GM15510 (cell line): ENCODE measurements around the gene SPAG4.

Source experiments
- POLR2A ChIP-seq: IDR thresholded peaks from 3 replicates; pipeline ENCODE4 v1.6.1; 2011; ENCODE audit warnings: borderline replicate concordance; ENCODE audit not compliant: insufficient read length; ENCODE audit errors: extremely low read depth

SPAG4 gene

DNA sequence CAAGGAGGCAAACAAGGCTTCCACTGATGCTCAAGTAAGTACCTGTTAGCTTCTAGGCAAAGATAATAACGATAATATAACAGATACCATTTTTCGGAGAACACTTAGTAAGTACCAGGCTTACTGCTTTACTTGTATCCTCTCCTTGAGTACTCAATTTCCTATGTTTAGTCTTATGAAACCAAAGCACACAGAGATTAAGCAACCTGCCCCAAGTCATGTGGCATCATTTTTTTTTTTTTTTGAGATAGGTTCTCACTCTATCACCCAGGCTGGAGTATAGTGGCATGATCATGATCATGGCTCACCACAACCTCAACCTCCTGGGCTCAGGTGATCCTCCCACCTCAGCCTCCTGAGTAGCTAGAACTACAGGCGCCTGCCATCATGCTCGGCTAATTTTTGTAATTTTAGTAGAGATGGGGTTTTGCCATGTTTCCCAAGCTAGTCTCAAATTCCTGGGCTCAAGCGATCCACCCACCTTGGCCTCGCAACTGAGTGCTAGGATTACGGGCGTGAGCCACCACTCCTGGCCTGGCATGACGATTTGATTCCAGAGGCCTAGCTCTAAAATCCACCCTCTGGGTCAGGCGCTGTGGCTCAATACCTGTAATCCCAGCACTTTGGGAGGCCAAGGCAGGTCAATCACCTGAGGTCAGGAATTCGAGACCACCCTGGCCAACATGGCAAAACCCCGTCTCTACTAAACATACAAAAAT, 14.0 kb downstream of the SPAG4 start:
- TF ChIP-seq POLR2A, result no peak

DNA sequence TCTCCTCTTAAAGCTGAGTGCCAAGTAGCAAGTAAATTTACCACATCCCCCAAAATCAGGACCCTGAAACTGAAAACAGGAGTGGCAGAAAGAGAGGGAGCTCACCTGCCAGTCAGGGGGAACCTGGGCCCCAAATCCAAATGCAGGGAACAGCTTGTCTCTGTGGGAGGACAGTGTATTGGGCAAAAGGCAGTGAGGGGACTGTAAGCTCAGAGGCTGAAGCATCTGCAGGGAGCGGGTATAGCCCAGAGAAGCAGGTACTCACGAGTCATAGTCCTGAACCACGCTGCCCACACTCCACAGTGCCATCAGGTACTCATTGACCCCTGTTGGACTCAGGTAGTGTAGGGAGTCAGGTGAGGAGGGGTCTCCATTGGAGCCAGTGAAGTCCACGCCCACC, 15.0 kb downstream of the SPAG4 start:
- TF ChIP-seq POLR2A, result no peak

DNA sequence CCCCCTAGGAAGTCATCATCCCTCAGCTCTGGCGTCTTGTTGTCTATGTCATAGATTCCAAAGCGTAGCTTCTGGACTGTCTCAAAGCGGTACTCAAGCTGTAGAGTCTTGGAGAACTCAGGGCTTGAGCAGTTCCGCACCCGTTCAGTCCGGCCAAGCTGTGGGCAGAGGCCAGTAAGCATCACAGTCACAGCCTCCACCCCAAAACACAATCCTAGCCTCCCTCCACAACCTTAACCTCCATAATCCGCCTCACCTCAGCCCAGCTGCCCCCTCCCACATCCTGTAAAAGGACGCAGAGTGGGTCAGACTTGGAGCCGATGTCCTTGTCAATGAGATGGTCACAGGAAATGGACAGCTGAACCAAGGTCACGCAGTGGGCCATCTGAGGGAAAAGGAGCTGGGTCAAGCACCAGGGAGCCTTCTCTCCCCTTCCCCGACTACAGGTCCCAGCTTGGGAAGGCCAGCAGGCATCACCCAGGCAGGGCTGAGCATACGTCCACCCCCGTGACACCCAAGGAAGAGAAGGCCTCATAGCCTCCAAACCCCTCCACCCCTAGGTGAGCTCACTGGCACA, 17.0 kb downstream of the SPAG4 start:
- no peak for TF ChIP-seq POLR2A

DNA sequence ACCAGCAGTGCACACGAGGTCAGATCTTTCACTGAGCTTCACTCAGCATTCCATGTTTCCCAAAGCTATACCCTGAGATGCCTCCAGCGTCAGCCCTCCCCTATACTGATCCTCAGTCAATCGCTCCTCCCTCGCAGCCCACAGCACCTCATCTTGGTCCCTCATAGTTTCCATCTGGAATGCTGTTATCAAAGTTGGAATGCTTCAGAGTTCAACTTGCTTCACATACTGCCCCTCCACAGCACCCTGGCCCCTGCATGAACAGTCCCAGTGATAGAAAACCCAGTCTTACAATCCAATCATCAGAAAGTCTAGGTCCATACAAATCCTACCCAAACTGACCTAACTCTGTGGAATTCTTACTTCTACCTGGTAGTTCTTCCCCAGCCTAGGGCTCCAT, 20.0 kb downstream of the SPAG4 start:
- TF ChIP-seq POLR2A, result no peak

DNA sequence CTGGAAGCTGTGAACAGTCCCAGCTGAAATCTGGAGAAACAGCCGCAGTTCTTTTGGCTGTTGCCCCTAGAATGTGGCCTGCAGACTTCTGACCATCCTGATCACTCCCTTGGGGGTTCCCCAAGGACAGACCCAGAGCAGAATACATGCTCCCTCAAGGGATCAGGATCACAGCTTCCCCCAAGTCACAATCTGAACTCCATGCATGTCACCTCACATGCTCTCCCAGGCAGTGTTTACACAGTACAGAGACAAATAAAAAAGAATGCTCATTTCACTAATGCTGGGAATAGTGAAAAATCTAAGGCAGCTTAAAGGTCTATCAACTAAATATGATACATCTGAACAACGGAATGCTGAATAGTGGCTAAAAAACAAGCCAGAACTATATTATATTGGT, 20.5 kb downstream of the SPAG4 start:
- no peak for TF ChIP-seq POLR2A

DNA sequence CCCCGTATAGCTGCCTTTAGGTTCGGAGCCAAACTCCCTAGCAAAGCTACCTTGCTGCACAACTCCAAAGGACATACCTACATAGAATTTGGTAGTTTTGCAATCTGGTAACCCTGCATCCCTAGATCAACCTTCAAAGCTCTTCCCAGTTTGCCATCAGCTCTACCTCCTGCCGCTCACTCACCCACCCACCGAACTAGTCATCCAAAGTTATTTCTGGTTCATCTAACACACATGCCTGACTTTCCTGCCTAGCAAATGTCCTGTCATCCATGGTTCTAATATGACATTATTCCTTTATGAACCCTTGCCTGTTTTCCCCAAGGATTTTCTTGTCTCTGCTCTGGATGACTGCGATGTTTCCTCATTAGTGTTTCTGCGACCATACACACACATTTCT, 21.6 kb downstream of the SPAG4 start:
- TF ChIP-seq POLR2A, result no peak

DNA sequence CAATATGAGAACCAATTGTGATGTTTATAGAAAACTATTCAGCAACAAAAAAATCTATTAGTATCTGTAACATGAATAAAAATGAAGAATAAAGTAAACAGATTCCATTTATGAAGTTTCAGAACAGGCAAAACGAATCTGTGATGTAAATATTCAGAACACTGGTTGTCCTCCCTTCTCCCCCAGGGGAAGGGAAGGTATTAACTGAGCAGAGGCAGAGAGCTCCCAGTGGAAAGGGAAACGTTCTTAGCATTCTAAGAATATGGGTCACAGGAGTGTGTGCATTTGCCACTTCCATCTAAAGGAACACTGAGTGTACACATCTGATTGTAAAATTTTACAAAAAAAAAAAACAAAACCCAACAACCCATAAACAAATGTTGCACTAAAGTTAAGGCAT, 23.1 kb downstream of the SPAG4 start:
- no peak for TF ChIP-seq POLR2A

DNA sequence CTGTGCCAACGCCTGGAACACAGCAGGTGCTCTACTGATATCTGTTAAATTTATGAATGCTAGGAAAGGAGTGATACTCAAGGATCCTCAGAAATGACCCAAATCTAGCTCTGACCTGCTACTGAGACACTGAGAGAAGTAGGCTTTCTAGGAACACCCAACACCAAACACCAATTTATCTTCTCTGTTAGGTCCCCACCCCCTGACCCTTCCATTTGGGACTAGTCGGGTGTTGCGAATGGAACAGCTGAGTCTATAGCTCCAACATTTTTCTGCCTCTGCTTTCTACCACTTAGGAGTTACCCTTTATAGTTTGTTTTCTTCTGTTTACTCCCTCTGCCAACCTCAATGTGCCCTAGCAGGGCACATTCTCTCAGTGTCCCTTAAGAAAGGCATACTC, 25.1 kb downstream of the SPAG4 start:
- TF ChIP-seq POLR2A, result no peak

DNA sequence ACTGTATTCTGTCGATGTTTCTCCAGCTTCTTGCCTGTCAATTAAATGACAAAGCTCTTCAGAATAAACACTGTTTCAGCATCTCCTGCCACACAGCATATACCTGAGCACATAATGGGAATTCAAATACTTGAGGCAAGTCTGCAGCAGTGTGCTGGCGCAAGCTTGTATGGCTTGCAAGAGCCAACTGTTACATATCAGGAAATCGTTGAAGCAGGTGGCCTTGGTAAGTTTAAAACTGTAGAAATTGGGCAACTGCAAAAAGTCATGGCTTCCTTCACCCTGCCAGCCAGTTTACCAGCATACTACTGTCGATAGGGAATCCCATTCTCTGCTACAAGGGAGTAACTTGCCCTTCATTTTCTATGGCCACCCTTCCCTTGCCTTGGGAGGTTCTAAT, 26.1 kb downstream of the SPAG4 start:
- no peak for TF ChIP-seq POLR2A

DNA sequence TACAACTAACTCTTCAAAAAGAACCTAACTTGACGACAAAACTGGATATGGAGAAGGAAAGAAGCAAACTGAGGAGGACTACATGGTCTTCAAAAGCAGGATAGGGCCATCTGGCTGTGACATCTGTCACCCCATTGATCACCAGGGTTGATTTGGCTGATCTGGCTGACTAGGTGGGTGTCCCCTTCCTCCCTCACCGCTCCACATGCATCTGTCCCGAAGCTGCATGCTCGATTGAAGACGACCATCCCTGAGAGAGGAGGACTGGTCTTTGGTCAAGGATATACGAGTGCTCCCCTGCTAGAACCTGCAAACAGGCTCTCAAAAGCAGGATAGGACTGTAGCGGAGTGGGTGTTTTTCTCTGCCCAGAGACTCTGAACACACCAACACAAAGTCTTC, 27.4 kb downstream of the SPAG4 start:
- TF ChIP-seq POLR2A, result no peak

DNA sequence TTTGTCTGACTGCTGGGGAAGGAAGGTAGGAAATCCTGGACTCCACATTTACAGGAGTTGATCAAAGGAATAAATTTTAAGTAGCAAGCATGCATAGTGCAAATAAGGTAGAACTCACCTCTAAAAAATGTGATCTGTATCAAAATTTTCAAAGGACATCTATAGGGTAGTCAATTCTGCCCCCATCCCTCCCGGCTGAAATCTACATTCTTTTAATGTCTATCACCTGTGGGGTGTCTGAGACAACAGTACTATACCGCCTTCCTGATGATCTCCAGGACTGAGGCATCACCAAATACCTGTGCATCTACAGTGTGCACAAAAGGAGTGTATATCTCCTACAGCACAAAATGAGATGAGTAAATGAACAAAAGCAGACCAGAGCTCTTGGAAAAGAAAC, 29.2 kb downstream of the SPAG4 start:
- TF ChIP-seq POLR2A, result no peak

DNA sequence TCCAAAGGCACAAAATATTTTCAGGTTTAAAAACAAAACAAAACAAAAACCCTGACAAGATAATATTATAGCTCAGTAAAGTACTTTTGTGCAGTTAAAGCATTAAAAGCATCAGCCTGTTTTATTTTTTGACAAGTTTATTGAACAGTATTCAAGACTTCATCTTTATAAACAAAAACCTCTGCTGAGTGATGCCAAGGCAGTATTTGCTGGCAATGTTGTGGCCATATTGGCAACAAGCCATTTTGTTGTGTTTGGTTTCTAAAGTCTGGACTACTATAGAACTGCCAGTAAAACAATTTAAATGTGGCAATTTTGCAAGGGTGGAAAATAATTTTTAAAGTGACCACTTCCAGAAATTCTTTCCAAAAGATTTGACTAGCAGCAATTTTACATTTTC, 33.2 kb downstream of the SPAG4 start:
- TF ChIP-seq POLR2A, result no peak

DNA sequence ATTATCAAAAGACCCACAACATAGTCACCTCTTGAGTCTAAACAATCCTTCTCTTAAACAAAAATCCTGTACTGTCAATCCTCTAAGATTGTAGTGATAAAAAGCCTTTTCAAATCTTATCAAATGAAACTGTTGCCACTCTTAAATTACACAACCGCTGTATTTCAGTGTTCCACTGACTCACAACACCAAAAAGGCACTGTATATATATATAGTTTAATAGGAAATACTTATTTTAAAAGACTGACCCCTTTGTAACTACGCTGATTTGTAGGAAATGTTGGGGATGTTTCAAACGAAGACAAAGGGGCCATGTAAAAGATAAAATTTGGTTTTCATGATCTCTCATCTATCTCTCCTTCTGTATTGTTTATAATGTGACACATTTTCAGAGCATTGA, 35.0 kb downstream of the SPAG4 start:
- no peak for TF ChIP-seq POLR2A

DNA sequence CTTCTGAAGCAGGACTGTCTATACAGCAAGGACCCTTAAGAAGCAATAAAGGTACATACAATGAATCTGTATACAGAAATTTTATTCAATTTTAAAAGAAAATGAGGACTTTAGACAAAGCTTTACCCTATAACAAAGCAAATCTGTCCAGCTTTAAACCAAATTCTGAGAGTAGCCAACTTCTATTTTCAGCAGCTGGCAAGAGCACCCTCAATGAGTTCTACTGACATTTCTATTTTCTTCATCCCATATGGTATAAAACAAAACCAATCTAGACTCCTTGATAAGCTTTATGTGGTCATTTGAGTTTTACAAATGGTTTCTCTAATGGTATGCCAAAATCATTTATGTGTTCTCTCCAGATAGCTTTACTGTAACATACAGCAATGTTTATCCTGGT, 36.3 kb downstream of the SPAG4 start:
- TF ChIP-seq POLR2A, result no peak

DNA sequence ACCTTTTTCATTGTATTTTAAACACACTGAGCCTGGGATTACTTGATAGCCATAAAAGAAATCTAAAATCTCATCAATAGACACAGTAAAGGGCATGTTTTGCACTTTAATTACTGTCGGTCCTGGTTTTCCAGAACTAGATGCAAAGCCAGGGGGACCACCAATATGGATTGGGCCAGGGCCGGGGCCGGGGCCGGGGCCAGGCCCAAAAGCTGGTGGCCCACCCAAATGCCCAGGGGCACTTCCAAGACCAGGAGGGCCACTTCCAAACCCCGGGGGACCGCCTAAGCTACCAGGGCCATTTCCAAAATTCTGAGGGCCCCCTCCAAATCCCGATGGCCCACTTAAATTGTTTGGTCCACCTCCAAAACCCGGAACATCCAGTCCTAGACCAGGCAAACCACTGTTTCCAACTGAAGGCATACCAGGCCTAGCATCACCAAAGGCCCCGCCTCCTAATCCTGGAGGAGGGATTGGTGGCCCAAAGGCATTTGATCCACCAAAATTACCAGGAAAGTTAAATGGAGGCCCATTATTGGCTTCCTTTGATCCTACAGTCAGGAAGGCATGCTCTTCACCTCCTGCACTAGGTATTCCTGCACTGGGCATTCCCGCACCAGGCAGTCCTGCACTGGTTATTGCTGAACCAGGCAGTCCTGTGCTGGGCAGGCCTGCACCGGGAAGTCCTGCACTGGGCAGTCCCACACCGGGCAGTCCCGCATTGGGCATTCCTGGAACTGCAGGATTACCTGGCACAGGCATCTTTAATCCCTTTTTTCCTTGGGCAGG, 37.2 kb downstream of the SPAG4 start:
- no peak for TF ChIP-seq POLR2A

DNA sequence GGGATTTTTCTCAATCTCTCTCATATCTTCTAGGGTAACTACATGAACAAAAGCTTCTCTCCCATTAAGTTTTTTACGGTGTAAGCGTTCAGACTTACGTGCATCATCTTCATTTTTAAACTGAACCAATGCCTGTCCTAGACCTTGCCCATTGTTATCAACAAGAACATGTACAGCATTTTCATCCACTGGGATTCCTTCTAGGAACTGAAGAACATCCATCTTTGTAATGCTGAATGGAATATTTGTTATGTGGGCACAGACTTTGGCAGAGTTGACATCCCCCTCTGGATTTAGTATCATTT, 37.8 kb downstream of the SPAG4 start:
- no peak for TF ChIP-seq POLR2A

DNA sequence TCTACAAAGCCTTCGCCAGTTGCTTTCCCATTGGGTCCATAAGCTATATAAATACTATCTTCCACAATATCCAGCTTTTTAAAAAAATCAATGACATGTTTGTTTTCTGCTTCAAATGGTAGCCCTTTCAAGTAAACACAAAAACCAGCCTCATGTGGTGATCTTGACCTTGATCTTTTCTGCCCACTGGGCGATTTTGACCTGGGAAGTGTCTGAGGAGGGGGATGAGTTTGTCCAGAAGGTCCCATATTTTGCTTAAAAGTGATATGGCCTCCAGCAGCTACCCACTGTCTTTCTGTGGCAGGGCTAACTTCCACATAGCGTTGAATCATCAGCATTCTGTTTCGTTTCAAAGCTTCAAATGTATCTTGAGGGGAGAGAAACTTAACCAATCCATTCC, 38.3 kb downstream of the SPAG4 start:
- no peak for TF ChIP-seq POLR2A

DNA sequence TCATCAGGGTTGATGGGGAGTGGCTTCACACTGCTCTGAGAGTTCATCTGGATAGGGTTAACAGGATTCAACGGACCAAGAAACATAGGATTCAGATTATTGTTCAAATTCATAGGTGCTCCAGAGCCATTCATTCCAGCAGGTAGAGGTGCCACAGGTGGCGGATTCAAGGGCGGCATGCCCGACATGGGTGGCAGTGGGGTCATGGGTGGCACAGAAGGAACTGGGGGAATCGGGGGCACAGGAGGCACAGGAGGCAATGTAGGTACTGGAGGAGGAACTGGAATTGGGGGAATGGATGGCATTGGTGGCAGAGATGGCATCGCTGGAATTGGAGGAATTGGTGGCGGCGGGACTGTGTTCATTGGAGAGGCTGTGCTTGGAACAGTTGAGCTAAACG, 38.8 kb downstream of the SPAG4 start:
- TF ChIP-seq POLR2A, result no peak
